NCI-H2029 treated with DMSO at 0.1 percent for 48 hours (cell line): ENCODE results near the gene CELF5.

ENCODE experiments used
- DNase-seq: peaks from one replicate; lab custom pipeline; 2025; lab: John Stamatoyannopoulos, UW

The CELF5 gene

DNA sequence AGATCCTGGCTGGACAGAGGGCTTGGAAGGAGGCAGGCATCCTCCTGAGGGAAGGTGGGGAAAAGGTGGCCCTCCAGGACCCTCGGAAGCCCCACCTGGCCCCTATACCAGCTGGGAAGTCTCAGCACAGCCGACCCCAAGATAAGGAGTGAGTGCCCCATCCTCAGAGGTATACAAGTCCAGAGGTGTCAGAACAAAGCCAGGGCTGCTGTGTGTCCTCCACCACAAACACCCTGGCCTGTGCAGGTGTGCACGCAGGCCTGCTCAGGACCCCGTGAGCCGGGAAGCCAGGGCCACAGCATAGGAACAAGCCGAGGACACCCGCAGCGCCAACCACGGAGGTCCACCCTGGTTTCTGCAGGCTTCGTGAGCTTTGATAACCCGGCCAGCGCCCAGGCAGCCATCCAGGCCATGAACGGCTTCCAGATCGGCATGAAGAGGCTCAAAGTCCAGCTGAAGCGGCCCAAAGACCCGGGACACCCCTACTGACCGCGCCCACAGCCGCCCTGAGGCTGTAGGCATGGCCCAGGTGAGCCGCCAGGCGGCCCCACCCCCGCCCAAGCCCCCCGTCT lies 68.6 kb downstream of the CELF5 start:
- no peak for DNase-seq

DNA sequence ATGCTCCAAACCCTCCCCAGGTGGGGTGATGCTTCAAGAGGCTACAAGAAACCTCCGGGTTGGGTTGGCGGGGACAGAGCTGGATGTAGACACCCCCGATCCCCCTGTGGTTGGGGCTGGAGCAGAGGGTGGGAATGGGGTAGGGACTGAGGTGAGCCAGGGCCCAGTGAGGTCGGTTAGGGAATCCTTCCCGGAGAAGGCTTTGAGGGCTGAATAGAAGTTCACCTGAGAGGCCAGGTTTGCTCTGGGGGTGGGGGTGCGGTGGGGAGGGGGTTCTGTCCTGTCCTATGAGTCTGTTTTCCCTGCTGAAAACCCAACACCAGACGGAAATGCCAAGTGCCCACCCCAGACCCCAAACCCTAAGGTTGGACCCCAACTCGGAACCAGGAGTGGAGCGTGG lies 69.1 kb downstream of the CELF5 start:
- no peak for DNase-seq

DNA sequence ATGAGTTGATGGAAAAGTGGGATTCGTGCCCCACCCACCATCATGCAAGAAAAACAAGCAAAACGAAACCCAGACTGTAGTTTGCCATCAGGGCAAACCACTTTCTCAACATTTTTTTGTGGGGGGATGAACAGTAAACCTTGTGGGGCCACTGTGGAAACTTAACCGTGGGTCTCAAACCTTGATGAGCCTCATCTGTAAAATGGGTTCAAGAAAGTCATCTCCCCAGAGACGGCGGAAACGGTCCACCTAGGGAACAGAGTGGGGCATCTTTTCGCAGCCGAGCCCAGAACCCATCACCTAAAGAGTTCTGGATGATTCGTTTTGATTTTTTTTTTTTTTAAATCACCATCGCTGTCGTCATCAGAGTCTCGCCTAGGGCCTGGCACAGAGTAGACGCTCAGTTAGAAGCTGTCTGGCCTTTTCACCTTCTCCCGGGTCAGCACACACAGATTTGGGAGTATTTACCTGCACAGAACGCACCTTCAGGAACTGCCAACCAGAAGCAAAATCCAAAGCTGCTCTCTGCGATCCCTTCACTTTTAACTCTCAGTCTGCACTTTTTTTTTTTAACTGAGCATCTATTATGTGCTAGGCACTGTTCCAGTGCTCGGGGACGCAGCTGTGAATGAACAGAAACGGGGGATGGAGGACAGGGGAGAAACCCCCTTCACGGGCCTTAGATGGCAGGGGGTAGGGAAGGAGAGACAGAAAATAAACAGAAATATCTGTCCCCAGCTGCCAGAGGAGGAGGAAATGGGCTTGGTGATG lies 69.8 kb downstream of the CELF5 start:
- DNase-seq, result no peak

DNA sequence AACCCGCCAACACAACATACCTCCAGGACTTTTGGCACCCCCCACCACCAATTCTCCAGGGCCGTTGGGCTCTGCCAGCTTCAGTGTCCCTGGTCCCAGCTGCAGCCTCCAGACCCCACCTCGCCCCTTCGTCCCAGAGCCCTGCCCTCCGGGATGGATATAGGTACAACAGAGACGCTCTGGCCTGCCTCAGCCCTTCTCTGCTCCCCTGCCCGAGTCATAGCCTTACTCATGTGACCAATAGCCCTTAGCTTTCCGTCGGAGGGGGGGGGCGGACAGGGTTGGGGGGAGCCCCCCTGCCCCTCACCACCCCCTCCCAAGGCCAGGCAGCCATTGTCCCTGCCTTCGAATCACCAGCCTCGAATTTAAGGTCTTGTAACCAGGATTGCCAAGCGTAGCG lies 71.1 kb downstream of the CELF5 start:
- no peak for DNase-seq

DNA sequence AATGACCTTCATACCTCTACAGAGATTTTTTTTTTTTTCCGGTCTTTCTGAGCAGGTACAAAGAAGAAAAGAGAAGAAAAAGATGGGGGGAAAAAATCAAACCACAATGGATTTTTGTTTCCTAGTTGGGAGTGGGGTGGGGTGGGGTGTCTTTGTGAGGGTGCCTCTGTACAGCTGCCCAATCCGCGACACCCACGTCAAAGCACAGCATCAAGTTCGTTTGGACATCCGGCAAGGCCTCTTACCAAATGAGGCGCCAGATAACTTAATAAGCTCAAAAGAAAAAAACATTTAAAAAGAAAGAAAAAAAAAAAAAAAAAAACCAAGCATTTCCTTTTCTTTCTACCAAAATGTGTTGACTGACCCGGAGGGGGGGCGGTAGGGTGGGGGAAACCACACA lies 71.6 kb downstream of the CELF5 start:
- DNase-seq, result no peak

DNA sequence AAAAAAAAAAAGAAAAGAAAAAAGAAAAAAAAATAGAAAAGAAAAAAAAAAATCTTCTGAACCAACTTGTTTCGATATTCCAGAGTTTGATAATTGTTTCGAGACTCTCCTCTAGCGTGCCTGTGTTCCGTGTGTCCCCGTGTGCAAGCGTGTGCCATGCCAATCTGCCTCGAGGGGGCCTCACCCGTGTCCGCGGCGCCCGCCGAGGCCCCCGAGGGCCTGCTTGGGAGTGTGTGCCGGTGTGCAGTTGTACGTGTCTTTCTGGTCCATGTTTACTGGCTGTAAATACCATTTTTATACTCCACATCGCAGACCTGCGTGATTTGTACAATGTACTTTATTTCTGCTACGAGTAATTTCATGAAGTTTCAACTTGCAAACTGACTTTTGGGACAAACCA lies 72.0 kb downstream of the CELF5 start:
- no peak for DNase-seq

DNA sequence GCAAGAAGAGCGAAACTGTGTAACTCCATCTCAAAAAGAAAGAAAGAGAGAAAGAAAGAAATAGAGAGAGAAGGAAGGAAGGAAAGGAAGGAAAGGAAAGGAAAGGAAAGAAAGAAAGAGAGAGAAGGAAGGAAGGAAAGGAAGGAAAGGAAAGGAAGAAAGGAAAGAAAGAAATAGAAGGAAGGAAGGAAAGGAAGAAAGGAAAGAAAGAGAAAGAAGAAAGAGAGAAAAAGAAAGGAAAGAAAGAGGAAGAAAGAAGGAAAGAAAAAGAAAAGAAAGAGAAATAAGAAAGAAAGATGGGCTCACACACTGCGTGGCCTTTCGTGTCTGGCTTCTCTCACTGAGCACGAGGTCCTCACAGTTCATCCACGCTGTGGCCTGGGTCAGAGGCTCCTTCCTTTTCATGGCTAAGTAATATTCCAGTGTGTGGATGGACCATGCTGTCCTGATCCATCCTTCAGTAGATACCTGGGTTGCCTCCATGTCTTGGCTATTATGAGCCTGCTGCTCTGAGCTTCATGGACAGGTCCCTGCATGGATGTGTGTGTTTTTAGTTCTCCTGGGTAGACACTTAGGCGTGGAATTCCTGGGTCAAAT lies 74.5 kb downstream of the CELF5 start:
- no peak for DNase-seq

DNA sequence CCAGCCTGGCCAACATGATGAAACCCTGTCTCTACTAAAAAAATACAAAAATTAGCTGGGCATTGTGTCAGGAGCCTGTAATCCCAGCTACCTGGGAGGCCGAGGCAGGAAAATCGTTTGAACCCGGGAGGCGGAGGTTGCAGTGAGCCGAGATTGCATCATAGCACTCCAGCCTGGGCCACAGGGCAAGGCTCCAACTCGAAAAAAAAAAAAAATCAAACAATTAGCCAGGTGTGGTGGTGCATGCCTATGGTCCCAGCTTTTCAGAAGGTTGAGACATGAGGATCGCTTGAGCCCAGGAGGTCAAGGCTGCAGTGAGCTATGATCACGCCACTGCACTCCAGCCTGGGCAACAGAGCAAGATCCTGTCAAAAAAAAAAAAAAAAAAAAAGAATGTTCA lies 76.1 kb downstream of the CELF5 start:
- DNase-seq, result peak; percentile 5

DNA sequence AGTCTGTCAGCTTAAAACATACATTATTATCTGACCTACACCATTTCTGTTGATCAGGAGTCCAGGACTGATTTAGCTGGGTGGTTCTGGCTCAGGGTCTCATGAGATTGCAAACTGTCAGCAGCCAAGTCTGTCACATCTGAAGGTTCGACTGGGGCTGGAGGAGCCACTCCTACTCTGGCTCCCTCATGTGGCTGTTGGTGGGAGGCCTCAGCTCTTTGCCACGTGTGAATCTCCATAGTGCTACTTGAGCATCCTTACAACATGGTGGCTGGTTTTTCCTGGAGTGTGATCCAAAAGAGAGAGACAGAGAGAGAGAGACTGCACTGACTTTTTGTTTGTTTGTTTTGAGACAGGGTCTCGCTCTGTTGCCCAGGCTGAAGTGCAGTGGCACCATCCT lies 78.3 kb downstream of the CELF5 start:
- no peak for DNase-seq

DNA sequence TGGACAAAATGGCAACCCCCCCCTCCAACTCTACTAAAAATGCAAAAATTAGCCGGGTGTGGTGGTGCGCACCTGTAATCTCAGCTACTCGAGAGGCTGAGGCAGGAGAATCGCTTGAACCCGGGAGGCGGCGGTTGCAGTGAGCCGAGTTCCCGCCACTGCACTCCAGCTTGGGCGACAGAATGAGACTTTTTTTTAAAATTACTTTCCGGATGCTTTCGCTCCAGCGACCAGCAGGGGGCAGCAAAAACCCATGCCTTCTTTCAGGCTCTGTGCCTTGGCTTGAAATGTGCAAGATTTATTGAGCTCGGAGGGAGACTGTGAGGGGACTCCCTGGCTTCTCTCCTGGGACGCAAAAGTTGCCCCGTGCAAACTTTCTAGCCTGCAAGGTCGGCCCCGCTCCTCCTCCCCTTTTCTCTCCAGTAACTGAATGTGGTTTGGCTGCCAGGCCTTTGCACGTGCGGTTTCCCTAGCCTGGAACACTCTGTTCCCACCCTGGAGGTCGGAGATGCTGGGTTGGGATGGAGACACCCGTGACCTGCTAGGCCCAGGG lies 80.5 kb downstream of the CELF5 start:
- peak; percentile 3 for DNase-seq

DNA sequence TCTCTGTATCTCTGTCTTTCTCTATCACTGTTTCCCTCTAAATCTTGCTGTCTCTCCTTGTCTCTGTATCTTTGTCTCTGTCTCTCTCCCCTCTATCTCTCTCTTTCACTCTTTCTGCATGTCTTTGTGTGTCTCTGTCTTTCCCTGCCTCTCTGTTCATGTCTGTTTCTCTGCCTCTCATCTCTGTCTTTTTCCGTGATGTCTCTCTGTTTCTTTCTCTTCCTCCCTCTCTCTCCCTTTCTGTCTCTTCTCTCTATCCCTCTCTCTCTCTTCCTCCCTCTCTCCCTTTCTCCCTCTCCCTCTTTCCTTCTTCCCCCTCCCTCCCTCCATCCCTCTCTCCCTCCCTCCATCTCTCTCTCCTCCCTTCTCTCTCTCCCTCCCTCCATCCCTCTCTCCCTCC lies 85.3 kb downstream of the CELF5 start:
- no peak for DNase-seq

DNA sequence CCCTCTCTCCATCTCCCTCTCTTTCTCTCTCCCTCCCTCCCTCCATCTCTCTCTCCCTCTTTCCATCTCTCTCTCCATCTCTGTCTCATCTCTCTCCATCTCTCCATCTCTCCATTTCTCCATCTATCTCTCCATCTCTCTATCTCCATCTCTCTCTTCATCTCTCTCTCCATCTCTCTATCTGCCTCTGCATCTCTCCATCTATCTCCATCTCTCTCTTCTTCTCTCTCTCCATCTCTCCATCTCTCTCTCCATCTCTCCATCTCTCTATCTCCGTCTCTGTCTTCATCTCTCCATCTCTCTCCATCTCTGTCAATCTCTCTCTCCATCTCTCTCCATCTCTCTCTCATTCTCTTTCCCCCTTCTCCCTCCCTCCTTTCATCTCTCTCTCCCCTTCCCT lies 85.8 kb downstream of the CELF5 start:
- no peak for DNase-seq

DNA sequence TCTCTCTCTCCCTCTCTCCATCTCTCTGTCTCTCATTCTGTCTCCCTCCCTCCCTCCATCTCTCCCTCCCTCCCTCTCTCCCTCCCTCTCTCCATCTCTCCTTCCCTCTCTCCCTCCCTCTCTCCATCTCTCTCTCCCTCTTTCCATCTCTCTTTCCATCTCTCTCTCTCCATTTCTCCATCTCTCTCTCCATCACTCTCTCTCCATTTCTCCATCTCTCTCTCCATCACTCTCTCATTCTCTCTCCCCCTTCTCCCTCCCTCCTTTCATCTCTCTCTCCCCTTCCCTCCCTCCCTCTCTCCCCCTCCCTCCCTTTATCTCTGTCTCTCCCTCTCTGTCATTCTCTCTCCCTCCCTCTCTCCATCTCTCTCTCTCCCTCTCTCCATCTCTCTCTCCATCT lies 86.2 kb downstream of the CELF5 start:
- DNase-seq, result no peak

DNA sequence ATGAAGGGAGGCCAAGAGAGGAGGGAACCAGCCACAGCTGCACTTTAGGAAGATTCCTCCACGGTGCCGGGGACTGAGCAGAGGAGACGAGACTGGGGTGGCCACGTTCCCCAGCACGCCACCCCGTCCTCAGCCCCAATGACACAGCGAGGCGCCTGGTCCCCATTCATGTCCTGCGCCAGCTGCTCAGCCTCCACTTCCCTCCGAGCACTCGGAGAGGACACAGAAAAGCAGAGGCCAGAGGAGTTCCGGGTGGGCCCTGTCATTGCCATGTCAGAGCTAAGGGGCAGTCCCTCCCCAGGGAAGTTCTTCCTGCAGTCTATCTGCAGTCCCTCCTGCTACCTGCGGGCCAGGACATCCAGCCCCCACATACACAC lies 88.7 kb downstream of the CELF5 start:
- DNase-seq, result no peak

DNA sequence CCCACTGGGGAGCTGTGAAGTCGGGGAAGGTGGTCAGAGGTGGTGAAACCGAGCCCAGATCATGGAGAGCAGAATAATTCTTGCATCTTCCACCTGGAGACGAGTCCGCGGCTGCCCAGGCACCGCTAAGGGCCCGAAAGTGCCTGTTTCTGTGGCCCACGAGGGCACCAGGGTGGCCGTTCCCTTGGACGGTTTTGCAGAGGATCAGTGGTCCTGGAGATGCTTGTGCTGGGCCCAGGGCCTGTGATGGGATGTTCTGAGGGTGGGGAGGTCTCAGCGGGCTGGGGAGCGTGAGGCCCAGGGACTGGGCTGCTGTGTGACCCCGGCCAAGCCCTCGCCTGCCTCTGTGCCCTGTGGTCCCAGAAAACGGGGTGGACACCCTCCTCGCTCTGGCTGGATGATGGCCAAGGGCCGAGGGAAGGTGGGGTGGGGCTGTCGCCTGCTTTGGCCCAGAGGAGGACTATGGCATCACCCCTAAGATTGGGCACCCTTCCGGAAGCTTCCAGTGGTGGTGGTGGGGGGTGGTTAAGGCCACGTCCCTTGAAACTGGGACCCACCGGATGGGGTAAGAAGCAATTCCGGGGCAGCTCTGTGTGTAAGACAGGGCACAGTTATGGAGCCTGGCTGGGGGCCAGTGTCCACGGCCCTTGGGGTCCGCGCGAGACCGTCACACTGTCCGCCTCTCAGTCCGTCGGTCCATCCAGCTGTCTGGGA lies 90.7 kb downstream of the CELF5 start:
- DNase-seq, result no peak

DNA sequence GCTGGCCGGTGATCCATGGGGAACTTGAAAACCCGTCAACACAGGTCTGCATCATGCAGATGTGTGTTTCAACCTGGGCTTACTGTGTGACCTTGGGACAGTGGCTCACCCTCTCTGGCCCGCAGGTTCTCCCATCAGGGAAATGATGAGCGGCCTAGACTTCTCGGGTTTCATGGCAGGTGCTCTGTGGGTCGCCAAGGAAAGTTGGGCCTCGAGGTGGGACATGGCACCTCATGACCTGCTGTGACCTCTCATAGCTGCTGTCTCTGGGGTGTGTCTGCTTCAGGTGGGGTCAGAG lies 91.2 kb downstream of the CELF5 start:
- DNase-seq, result no peak

DNA sequence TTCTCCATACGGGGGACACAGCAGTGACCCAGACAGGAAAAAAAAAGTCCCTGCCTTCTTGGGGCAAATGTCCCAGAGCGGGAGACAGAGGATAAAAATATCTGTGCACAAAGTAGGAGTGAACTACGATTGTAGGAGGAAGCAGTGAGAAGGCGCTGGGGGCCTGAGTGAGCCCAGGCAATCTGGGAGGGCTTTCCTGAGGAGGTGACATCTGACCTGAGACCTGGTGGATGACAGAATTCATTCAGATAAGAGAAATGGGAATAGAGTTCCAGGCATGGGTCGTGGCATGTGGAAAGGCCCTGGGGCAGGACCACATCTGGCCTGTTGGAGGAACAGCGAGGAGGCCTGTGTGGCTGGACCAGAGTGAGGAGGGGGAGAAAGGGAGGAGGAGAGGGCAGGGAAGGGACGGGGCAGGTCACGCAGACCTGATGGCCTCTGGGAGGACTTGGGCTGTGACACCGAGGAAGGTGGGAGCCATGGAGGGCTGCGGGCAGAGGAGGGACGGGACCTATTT lies 91.7 kb downstream of the CELF5 start:
- DNase-seq, result no peak

DNA sequence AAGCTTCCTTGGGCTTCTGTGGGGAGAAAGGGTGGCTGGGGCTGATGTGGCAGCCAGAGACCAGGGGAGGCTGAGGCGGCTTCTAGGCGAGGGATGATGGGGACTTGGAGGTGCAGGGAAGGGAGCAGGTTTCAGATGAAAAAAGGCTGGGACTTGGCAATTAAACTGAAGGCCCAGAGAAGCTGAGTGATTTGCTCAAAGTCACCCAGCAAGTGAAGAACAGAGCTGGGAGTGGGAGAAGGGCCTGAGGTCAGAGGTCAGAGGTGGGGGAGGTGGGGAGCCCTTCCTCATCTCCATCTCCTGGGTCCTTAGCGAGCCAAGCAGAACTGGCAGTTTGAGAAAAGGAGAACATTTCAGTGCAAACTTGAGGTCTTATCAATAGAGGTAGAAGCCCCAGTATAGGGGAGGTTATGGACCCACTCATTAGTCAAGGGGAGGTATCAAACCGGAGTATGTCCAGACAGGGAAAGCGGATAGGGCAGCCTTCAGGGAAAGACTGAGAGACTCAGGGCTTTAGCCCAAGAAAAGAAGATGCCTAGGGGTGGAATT lies 92.3 kb downstream of the CELF5 start:
- DNase-seq, result no peak

DNA sequence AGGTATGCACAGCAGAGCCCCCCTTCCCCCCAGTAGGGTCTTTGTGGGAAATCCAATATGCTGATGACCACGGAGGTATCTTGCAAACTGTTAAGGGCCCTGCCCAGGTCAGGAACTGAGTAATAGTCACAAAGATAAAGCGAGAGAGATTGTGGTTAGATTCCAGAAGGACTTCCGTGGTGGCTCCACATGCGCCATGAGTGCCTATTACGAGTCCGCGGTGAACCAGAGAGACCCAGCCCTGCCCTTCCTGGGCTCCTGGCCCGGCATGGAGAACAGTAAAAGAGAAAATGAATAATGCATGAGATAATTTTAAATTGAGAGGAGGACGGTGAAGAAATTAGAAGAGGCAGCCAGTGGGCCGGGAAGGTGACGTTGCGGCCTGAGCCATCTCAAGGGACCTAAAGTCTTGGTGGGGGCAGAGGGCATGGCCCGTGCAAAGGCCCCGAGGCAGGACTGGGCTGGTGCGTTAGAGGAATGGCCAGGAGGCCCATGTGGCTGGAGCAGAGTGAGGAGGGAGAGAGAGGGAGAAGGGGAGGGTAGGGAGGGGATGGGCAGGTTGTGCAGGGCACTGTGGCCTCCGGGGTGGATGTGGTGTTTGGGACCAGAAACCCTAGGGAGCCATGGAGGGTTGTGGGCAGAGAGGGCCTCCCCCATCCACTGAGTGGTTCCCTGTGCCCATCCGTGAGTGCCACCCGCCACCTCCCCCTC lies 95.3 kb downstream of the CELF5 start:
- no peak for DNase-seq

DNA sequence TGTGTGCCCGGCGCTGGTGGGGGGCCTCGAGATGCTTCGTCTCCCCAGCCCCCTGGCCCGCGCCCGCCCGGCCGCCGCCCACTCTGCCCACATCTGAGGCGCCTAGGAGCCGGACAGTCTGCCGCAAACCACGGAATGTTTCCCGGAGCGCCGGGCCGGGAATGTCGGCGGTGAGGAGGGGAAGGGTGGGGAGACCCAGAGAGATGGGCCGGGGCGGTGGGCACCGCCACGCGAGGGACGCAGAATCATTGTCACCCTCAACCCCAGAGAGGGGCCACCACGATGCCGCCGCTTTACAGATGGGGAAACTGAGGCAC lies 95.9 kb downstream of the CELF5 start:
- DNase-seq, result no peak

DNA sequence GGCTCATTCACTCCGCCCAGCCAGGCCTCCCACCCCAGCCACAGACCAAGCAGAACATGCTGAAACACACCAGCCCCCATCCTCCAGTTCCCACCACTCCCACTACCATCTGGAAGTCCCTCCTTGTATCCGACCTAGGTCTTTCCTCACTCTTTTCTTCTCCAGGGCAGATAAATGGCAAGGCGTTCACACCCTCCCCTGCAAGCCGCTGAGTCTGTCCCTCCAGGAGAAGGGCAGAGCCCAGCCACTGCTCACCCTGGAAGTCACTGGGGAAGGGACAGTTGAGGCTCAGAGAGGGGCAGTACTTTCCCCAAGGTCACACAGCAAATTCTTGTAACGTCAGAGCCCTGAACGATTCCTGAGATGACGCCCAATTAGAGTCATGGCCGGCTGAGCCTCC lies 96.4 kb downstream of the CELF5 start:
- DNase-seq, result no peak

DNA sequence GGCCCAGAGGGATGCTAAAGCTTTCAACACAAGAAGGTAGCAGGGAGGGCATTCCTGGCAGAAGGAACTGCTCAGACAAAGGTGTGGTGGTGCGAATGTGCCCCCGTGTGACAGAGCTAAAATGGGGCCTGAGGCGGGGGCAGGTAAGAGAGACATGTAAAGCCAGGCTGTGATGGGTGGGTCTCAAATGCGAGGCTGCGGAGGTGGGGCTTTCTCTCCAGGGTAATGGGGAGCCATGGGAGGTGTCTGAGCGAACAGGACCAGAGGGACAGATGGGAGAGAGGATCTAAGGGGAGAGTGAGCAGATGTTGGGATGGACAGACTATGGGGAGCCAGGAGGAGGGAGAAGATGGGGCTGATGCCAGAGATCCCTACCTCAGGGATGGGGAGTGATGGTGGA lies 97.2 kb downstream of the CELF5 start:
- no peak for DNase-seq
